ENCODE measurements around the gene SENP8. TPM values are rescaled to one million over a fixed set of nuclear protein-coding genes. Genes with fewer than 3 reads are reported as not detected.

SENP8 gene
- total RNA-seq, 4 donors from 2014 or later: 1.2 to 2.2 (median 1.9) TPM

- Histone ChIP-seq H3K27ac (peak overlapping the region; percentile 41 to 90 (median 72)), H3K36me3 (no peaks in the 10 kb centered on the region), H3K27me3 (no peaks in the 10 kb centered on the region), H3K4me1 (peaks cover 0 to 57% (median 35%) of the 10 kb centered on the region in 4 donors), H3K4me3 (no peak overlapping the region), H3K9me3 (no peaks in the 10 kb centered on the region)
- DNase-seq (ENCODE audit: low spot score in 2 of 2): no peak
- 78 to 84% methylated on average over 13 of the region's 13 CpGs for WGBS, 2 donors
- TF ChIP-seq EP300 (IDR thresholded peaks at IDR 0.05) (no peak), POLR2A (IDR thresholded peaks at IDR 0.05) (no peak), CTCF (IDR thresholded peaks at IDR 0.05) (no peak)
These were observed 60.9 kb downstream of the SENP8 start for GRCh38 chr15:72178976-72179585.

- WGBS, 2 donors: 20 to 48% methylated on average over 16 of the region's 16 CpGs
- H3K4me3 ChIP-seq: no peak overlapping the region
These were observed 61.9 kb downstream of the SENP8 start for GRCh38 chr15:72179950-72180581.

GRCh38 chr15:72180761-72181324 is 62.6 kb downstream of the SENP8 start:
- Histone ChIP-seq H3K36me3 (no peaks in the 10 kb centered on the region), H3K4me1 (peaks cover 0 to 55% (median 36%) of the 10 kb centered on the region in 4 donors), H3K27me3 (peaks cover 0 to 16% of the 10 kb centered on the region in 2 donors), H3K9me3 (no peaks in the 10 kb centered on the region), H3K4me3 (no peak overlapping the region), H3K27ac (peak overlapping the region in 3 of 4 donors; percentile 57 to 90 (median 81))
- TF ChIP-seq POLR2A (IDR thresholded peaks at IDR 0.05) (no peak), EP300 (IDR thresholded peaks at IDR 0.05) (no peak), CTCF (IDR thresholded peaks at IDR 0.05) (no peak)
- no peak for DNase-seq (ENCODE audit: low spot score in 2 of 2)
- WGBS, 2 donors: 50 to 58% methylated on average over 5 of the region's 5 CpGs

More at GRCh38 chr15:72179950-72180581, 61.9 kb downstream of the SENP8 start:
- H3K27me3 ChIP-seq: peaks cover 0 to 9% of the 10 kb centered on the region in 2 donors
- no peaks in the 10 kb centered on the region for H3K36me3 ChIP-seq
- peak overlapping the region; percentile 41 to 90 (median 72) for H3K27ac ChIP-seq
- H3K4me1 ChIP-seq: peaks cover 0 to 62% (median 38%) of the 10 kb centered on the region in 4 donors
- H3K9me3 ChIP-seq: no peaks in the 10 kb centered on the region
- peak in 1 of 2 donors; percentile 31 for DNase-seq (ENCODE audit: low spot score in 2 of 2)
- TF ChIP-seq POLR2A (IDR thresholded peaks at IDR 0.05) (no peak), EP300 (IDR thresholded peaks at IDR 0.05) (peak; percentile 34 to 82), CTCF (IDR thresholded peaks at IDR 0.05) (peak in 2 of 5 experiments; percentile 36 to 37)

- Histone ChIP-seq H3K4me3 (no peak overlapping the region), H3K36me3 (no peaks in the 10 kb centered on the region), H3K27ac (peak overlapping the region in 2 of 4 donors; percentile 27 to 90), H3K9me3 (no peaks in the 10 kb centered on the region), H3K4me1 (peaks cover 0 to 47% (median 26%) of the 10 kb centered on the region in 4 donors), H3K27me3 (peaks cover 0 to 22% of the 10 kb centered on the region in 2 donors)
- no peak for DNase-seq (ENCODE audit: low spot score in 2 of 2)
- TF ChIP-seq EP300 (IDR thresholded peaks at IDR 0.05): no peak
- no peak for TF ChIP-seq POLR2A (IDR thresholded peaks at IDR 0.05)
- no peak for TF ChIP-seq CTCF (IDR thresholded peaks at IDR 0.05)
- WGBS, 2 donors: 79 to 80% methylated on average over 3 of the region's 3 CpGs
These were observed 64.0 kb downstream of the SENP8 start for GRCh38 chr15:72182244-72182643.

GRCh38 chr15:72182673-72183072 is 64.5 kb downstream of the SENP8 start:
- Histone ChIP-seq H3K4me3 (no peak overlapping the region), H3K9me3 (no peaks in the 10 kb centered on the region), H3K27ac (no peak overlapping the region), H3K36me3 (no peaks in the 10 kb centered on the region), H3K4me1 (peaks cover 0 to 47% (median 26%) of the 10 kb centered on the region in 4 donors), H3K27me3 (peaks cover 0 to 22% of the 10 kb centered on the region in 2 donors)
- 65 to 69% methylated on average over 3 of the region's 3 CpGs for WGBS, 2 donors
- no peak for TF ChIP-seq POLR2A (IDR thresholded peaks at IDR 0.05)
- TF ChIP-seq EP300 (IDR thresholded peaks at IDR 0.05): no peak
- no peak for TF ChIP-seq CTCF (IDR thresholded peaks at IDR 0.05)
- DNase-seq (ENCODE audit: low spot score in 2 of 2): no peak

Data from tibial nerve (tissue), 4 donors.